ENCODE measurements around the gene LMOD2.

LMOD2 gene

GRCh38 chr7:123655614-123656013, at the start of gene LMOD2:
Gene LMOD2, plus strand, starts transcription at chr7:123655866. Its CDS starts 98 bp downstream, at chr7:123655964.
- no peak within 1 kb of the TSS for H3K4me3 ChIP-seq (ENCODE audit: low read depth, low read length)
- TF ChIP-seq CTCF (IDR thresholded peaks at IDR 0.05; ENCODE audit: low read depth, low read length, missing control alignments) = no peak
- DNase-seq (ENCODE audit: low read depth) = no peak

- TF ChIP-seq CTCF (IDR thresholded peaks at IDR 0.05; ENCODE audit: low read depth, low read length, missing control alignments) = no peak
- H3K4me3 ChIP-seq (ENCODE audit: low read depth, low read length) = no peak overlapping the region
- no peak for DNase-seq (ENCODE audit: low read depth)
These were observed 48.2 kb upstream of the LMOD2 start for GRCh38 chr7:123607423-123607975.

GRCh38 chr7:123608991-123609882, 46.4 kb upstream of the LMOD2 start:
- no peak for DNase-seq (ENCODE audit: low read depth)
- H3K4me3 ChIP-seq (ENCODE audit: low read depth, low read length) = no peak overlapping the region
- TF ChIP-seq CTCF (IDR thresholded peaks at IDR 0.05; ENCODE audit: low read depth, low read length, missing control alignments) = no peak

- DNase-seq (ENCODE audit: low read depth) = no peak
- no peak overlapping the region for H3K4me3 ChIP-seq (ENCODE audit: low read depth, low read length)
- TF ChIP-seq CTCF (IDR thresholded peaks at IDR 0.05; ENCODE audit: low read depth, low read length, missing control alignments) = no peak
These were observed 45.8 kb upstream of the LMOD2 start for GRCh38 chr7:123609883-123610239.

- no peak overlapping the region for H3K4me3 ChIP-seq (ENCODE audit: low read depth, low read length)
- TF ChIP-seq CTCF (IDR thresholded peaks at IDR 0.05; ENCODE audit: low read depth, low read length, missing control alignments) = no peak
- DNase-seq (ENCODE audit: low read depth) = no peak
These were observed 43.6 kb upstream of the LMOD2 start for GRCh38 chr7:123612024-123612423.

GRCh38 chr7:123615344-123615743, 40.3 kb upstream of the LMOD2 start:
- no peak for DNase-seq (ENCODE audit: low read depth)
- H3K4me3 ChIP-seq (ENCODE audit: low read depth, low read length) = no peak overlapping the region
- no peak for TF ChIP-seq CTCF (IDR thresholded peaks at IDR 0.05; ENCODE audit: low read depth, low read length, missing control alignments)
